Stomach (tissue), 4 donors: ENCODE results near the gene INTS1.

Source experiments
- CTCF ChIP-seq, 7 experiments: fragments of 450-650 bp in 4 of 7; fragments of 200-600 bp in 3 of 7; sonication (generic) in 3 of 7; IDR thresholded peaks; one replicate each; pipeline ENCODE4 v1.5.1; 2016 to 2019; ENCODE audit warnings: antibody characterized with exemption in 7 of 7, control low read depth in 2 of 7, mild to moderate bottlenecking in 1 of 7
- POLR2A ChIP-seq, 4 donors: fragments of 450-650 bp; IDR thresholded peaks; one replicate each; pipeline ENCODE4 v1.6.1; 2016; ENCODE audit warnings: antibody characterized with exemption in 4 of 4, control low read depth in 2 of 4, mild to moderate bottlenecking in 1 of 4, moderate library complexity in 1 of 4
- POLR2AphosphoS5 ChIP-seq, 3 donors: sonication (generic); formaldehyde crosslinking; IDR thresholded peaks; one replicate each; pipeline ENCODE4 v1.6.1; 2016; ENCODE audit warnings: antibody characterized with exemption in 3 of 3

- TF ChIP-seq POLR2AphosphoS5 (IDR thresholded peaks at IDR 0.05), result no peak
- TF ChIP-seq CTCF (IDR thresholded peaks at IDR 0.05), result no peak
- no peak for TF ChIP-seq POLR2A (IDR thresholded peaks at IDR 0.05)
Measured at GRCh38 chr7:1548944-1549343, 44.8 kb upstream of the INTS1 start.
